HepG2 (cell line): ENCODE results near the gene MKNK1. TPM values are rescaled to one million over a fixed set of nuclear protein-coding genes. Genes with fewer than 3 reads are reported as not detected.

Source experiments
- ATAC-seq: fragments of 200-7000 bp; cut with Tn5 transposase; 3 replicates; pipeline ENCODE4 v1.9.1; 2020; ENCODE audit warnings: mild to moderate bottlenecking, moderate library complexity
- BruUV-seq: library from RNA; stranded (reverse); fragments of 400-500 nt; replicated peaks from 2 replicates; lab custom pipeline; 2021; lab: Mats Ljungman, UMichigan
- CTCF ChIA-PET: fragments of 300-600 bp; formaldehyde crosslinking; extraction: SDS; loops from one replicate; lab custom pipeline; 2021; ENCODE audit warnings: low total read pairs, inconsistent platforms, low intra/inter-chr PET ratio; lab: Yijun Ruan, JAX
- POLR2A ChIA-PET: fragments of 350-600 bp; sonication (Branson Sonifier 250); formaldehyde crosslinking; loops from one replicate; lab custom pipeline; 2020; ENCODE audit warnings: antibody characterized with exemption, inconsistent platforms; lab: Yijun Ruan, JAX
- DNase-seq: peaks from one replicate; pipeline ENCODE4 v3.0.0-alpha.2; 2015; ENCODE audit warnings: low spot score
- FAIRE-seq: peaks from 3 replicates; lab custom pipeline; 2011; peaks lifted over from hg19 to GRCh38; lab: Jason Lieb, UNC
- H2AFZ ChIP-seq: one replicate; pipeline ENCODE4 v1.6.1; 2011; ENCODE audit warnings: low read length, inconsistent platforms
- H3K27ac ChIP-seq: fragments of 300-600 bp; 3 replicates; pipeline ENCODE4 v1.8.0; 2011; ENCODE audit warnings: mixed run types, mild to moderate bottlenecking, mixed read lengths, low read length, inconsistent platforms; ENCODE audit not compliant: insufficient read depth; ENCODE audit errors: extremely low read length
- H3K27me3 ChIP-seq, 2 experiments: fragments of 200-600 bp in 1 of 2; 2 replicates in 1 of 2; 3 replicates in 1 of 2; pipeline versions ENCODE4 v1.6.0 to v1.8.0; 2011; ENCODE audit warnings: low read length in 2 of 2, mild to moderate bottlenecking in 2 of 2, moderate library complexity in 2 of 2, inconsistent platforms in 1 of 2; ENCODE audit not compliant: insufficient read depth in 2 of 2, control insufficient read depth in 1 of 2
- H3K36me3 ChIP-seq, 2 experiments: fragments of 200-600 bp in 1 of 2; replicated peaks in 1 of 2; 2 replicates in 1 of 2; 3 replicates in 1 of 2; pipeline versions ENCODE4 v1.5.1 to v1.8.0; 2011; ENCODE audit warnings: low read length in 2 of 2, inconsistent platforms in 1 of 2; ENCODE audit not compliant: insufficient read depth in 2 of 2, control insufficient read depth in 1 of 2
- H3K4me1 ChIP-seq: 2 replicates; pipeline ENCODE4 v1.5.1; 2012; ENCODE audit warnings: low read length, inconsistent platforms; ENCODE audit not compliant: insufficient read depth
- H3K4me2 ChIP-seq: 2 replicates; pipeline ENCODE4 v1.6.0; 2011; ENCODE audit warnings: low read depth, low read length, inconsistent platforms
- H3K4me3 ChIP-seq, 3 experiments: fragments of 200-600 bp in 1 of 3; sonication (generic), shearing (Covaris generic) in 1 of 3; replicated peaks in 1 of 3; 2 replicates each; pipeline ENCODE4 v1.5.1; 2011 to 2016; ENCODE audit warnings: low read length in 3 of 3, inconsistent platforms in 2 of 3, low read depth in 2 of 3, mild to moderate bottlenecking in 2 of 3, control low read depth in 1 of 3, mixed read lengths in 1 of 3; ENCODE audit not compliant: insufficient read depth in 1 of 3
- H3K79me2 ChIP-seq: one replicate; pipeline ENCODE4 v1.6.1; 2011; ENCODE audit warnings: low read length, inconsistent platforms; ENCODE audit not compliant: insufficient read depth
- H3K9ac ChIP-seq: 2 replicates; pipeline ENCODE4 v1.6.0; 2011; ENCODE audit warnings: mild to moderate bottlenecking, low read depth, low read length, inconsistent platforms; ENCODE audit not compliant: insufficient read depth
- H3K9me3 ChIP-seq: 2 replicates; pipeline ENCODE4 v1.5.1; 2012; ENCODE audit warnings: mild to moderate bottlenecking, low read length
- H4K20me1 ChIP-seq: 2 replicates; pipeline ENCODE4 v1.6.0; 2011; ENCODE audit warnings: inconsistent platforms, mild to moderate bottlenecking, low read length, moderate library complexity; ENCODE audit not compliant: insufficient read depth
- GTF3A ChIP-seq: sonication (generic); formaldehyde crosslinking; conservative IDR thresholded peaks from 2 replicates; pipeline ENCODE4 v1.4.0; 2020; ENCODE audit warnings: mild to moderate bottlenecking, missing genetic modification reagents
- HMGA1 ChIP-seq: sonication (generic); formaldehyde crosslinking; conservative IDR thresholded peaks from 2 replicates; pipeline ENCODE4 v1.4.0; 2020; ENCODE audit warnings: missing genetic modification reagents
- ISL2 ChIP-seq: sonication (generic); formaldehyde crosslinking; IDR thresholded peaks from 2 replicates; pipeline ENCODE4 v1.5.0; 2020; ENCODE audit warnings: missing genetic modification reagents
- KLF13 ChIP-seq: sonication (generic); formaldehyde crosslinking; IDR thresholded peaks from 2 replicates; pipeline ENCODE4 v1.4.0; 2020; ENCODE audit warnings: mild to moderate bottlenecking, missing genetic modification reagents
- MTF1 ChIP-seq: sonication (generic); formaldehyde crosslinking; IDR thresholded peaks from 2 replicates; pipeline ENCODE4 v1.5.0; 2020; ENCODE audit warnings: missing genetic modification reagents
- NFE2L2 ChIP-seq: fragments of 150-350 bp; IDR thresholded peaks from 2 replicates; pipeline ENCODE4 v1.6.1; 2014; ENCODE audit warnings: low read length
- RFXAP ChIP-seq: sonication (generic); formaldehyde crosslinking; IDR thresholded peaks from 2 replicates; pipeline ENCODE4 v1.4.0; 2020; ENCODE audit warnings: missing genetic modification reagents, borderline replicate concordance
- ZC3H4 ChIP-seq: sonication (generic); formaldehyde crosslinking; IDR thresholded peaks from 2 replicates; pipeline ENCODE4 v1.4.0; 2020; ENCODE audit warnings: missing genetic modification reagents, borderline replicate concordance
- ZNF121 ChIP-seq: sonication (generic); formaldehyde crosslinking; IDR thresholded peaks from 2 replicates; pipeline ENCODE4 v1.5.0; 2020; ENCODE audit warnings: mild to moderate bottlenecking, missing genetic modification reagents
- ZNF383 ChIP-seq: sonication (generic); formaldehyde crosslinking; IDR thresholded peaks from 2 replicates; pipeline ENCODE4 v1.4.0; 2020; ENCODE audit warnings: missing genetic modification reagents, mild to moderate bottlenecking, borderline replicate concordance
- ZNF607 ChIP-seq: sonication (generic); formaldehyde crosslinking; IDR thresholded peaks from 2 replicates; pipeline ENCODE4 v1.5.1; 2020; ENCODE audit warnings: missing genetic modification reagents, mild to moderate bottlenecking, borderline replicate concordance
- ZNF883 ChIP-seq: sonication (generic); formaldehyde crosslinking; IDR thresholded peaks from 2 replicates; pipeline ENCODE4 v1.5.1; 2020; ENCODE audit warnings: mild to moderate bottlenecking, missing genetic modification reagents; ENCODE audit errors: not compliant biosample characterization
- ZNF891 ChIP-seq: sonication (generic); formaldehyde crosslinking; IDR thresholded peaks from 2 replicates; pipeline ENCODE4 v1.5.0; 2020; ENCODE audit warnings: mild to moderate bottlenecking, missing genetic modification reagents
- WGBS: methylation state at CpG from one replicate; pipeline ENCODE4 v1.1.6; 2017; ENCODE audit warnings: low lambda C conversion rate; 5-methylcytosine and 5-hydroxymethylcytosine counted together
- in situ Hi-C: cut with HindIII; loops from 2 replicates; pipeline ENCODE4 v1.10.0; 2017; ENCODE audit warnings: low pct_unique_long_range_greater_than_20kb; ENCODE audit not compliant: extremely low pct_ligation_motif_present
- intact Hi-C: fragments of 100-400 bp; cut with micrococcal nuclease; formaldehyde crosslinking; loops from one replicate; pipeline ENCODE4 v1.10.0; 2022; ENCODE audit not compliant: unreplicated experiment
- polyA plus RNA-seq, 8 experiments: library from polyadenylated mRNA; depleted of rRNA in 3 of 8; stranded (reverse) in 7 of 8; unstranded in 1 of 8; fragments of >200 nt; fragmentation: Illumina TruSeq in 4 of 8; extraction: Trizol in 4 of 8; gene quantifications; 2 replicates each; pipeline versions ENCODE4 v1.2.1 to v1.2.3, GENCODE V29; 2011 to 2016; ENCODE audit warnings: low read depth in 4 of 8, missing spikeins in 1 of 8, mixed read lengths in 1 of 8; ENCODE audit not compliant: insufficient read depth in 1 of 8
- total RNA-seq, 5 experiments: library from RNA; depleted of rRNA; stranded (reverse); fragments of >200 nt; fragmentation: Illumina TruSeq; extraction: Trizol; gene quantifications; 2 replicates each; pipeline ENCODE4 v1.2.3, GENCODE V29; 2016; ENCODE audit warnings: low read depth in 1 of 5
- TF ChIP-seq, protein P1 (sequence below): sonication (generic); formaldehyde crosslinking; IDR thresholded peaks from 2 replicates; pipeline ENCODE4 v1.5.0; 2020; ENCODE audit warnings: mild to moderate bottlenecking, missing genetic modification reagents, borderline replicate concordance
- TF ChIP-seq, protein P2 (sequence below): sonication (generic); formaldehyde crosslinking; IDR thresholded peaks from 2 replicates; pipeline ENCODE4 v1.4.0; 2020; ENCODE audit warnings: missing genetic modification reagents
- TF ChIP-seq, protein P3 (sequence below): sonication (generic); formaldehyde crosslinking; IDR thresholded peaks from 2 replicates; pipeline ENCODE4 v1.4.0; 2020; ENCODE audit warnings: missing genetic modification reagents

The MKNK1 gene
- total and polyA plus RNA-seq, 2 of the 13 experiments (the other 11 are each of a cell fraction or from before 2014, with no cell fraction given), result 18.5 to 24.1 TPM

DNA sequence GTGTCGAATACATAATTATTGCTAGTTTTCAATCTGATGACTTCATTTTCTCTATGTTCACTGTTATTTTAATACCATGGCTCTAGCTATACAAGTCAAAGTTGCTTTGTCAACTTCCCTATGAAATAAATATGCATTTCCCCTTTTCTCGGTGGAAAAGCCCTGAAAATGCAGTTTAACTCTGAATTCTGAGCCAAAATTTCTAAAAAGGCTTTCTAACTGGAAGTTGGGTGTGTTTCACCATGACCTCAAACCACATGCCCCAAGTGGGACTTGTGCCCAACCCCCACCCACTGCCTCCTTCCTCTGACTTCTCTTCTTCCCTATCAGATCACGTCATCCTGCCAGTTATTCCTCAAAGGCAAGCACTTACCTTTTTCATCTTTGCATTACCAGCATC is 8.9 kb downstream of the MKNK1 start:
- H3K79me2 ChIP-seq, result no peaks in the 10 kb centered on the region
- ChIA-PET POLR2A (interaction anchor here (0.8 kb wide), 2 partner anchors 9 to 78 kb away, joined by 3 read pairs; partner anchors contain the start of gene MKNK1), CTCF (no interaction called here)
- in situ Hi-C loops, result no loop called here
- FAIRE-seq, result no peak
- intact Hi-C loops, result no loop called here
- peaks cover 7 to 36% of the 10 kb centered on the region in 2 experiments; a peak in 4 of 5 replicates for H3K36me3 ChIP-seq
- BruUV-seq, result no TSS peak
- H3K4me2 ChIP-seq, result no peak overlapping the region
- H3K27me3 ChIP-seq, result no peaks in the 10 kb centered on the region
- no peak for TF ChIP-seq ZNF383 (CRISPR knock-in tag)
- TF ChIP-seq NFE2L2, result no peak
- no peak for TF ChIP-seq ZC3H4 (CRISPR knock-in tag)
- TF ChIP-seq HMGA1 (CRISPR knock-in tag), result no peak
- TF ChIP-seq, protein P1, sequence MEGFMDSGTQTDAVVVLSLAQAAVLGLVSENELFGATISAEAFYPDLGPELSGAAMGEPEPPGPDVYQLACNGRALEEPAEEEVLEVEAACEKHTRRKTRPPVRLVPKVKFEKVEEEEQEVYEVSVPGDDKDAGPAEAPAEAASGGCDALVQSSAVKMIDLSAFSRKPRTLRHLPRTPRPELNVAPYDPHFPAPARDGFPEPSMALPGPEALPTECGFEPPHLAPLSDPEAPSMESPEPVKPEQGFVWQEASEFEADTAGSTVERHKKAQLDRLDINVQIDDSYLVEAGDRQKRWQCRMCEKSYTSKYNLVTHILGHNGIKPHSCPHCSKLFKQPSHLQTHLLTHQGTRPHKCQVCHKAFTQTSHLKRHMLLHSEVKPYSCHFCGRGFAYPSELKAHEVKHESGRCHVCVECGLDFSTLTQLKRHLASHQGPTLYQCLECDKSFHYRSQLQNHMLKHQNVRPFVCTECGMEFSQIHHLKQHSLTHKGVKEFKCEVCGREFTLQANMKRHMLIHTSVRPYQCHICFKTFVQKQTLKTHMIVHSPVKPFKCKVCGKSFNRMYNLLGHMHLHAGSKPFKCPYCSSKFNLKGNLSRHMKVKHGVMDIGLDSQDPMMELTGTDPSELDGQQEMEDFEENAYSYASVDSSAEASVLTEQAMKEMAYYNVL (CRISPR knock-in tag), result no peak
- no peak for TF ChIP-seq GTF3A (CRISPR knock-in tag)
- no peak for TF ChIP-seq MTF1 (CRISPR knock-in tag)
- TF ChIP-seq ZNF607 (CRISPR knock-in tag), result no peak
- TF ChIP-seq ISL2, result no peak
- TF ChIP-seq RFXAP, result no peak
- no peak for TF ChIP-seq KLF13 (CRISPR knock-in tag)
- TF ChIP-seq, protein P2, sequence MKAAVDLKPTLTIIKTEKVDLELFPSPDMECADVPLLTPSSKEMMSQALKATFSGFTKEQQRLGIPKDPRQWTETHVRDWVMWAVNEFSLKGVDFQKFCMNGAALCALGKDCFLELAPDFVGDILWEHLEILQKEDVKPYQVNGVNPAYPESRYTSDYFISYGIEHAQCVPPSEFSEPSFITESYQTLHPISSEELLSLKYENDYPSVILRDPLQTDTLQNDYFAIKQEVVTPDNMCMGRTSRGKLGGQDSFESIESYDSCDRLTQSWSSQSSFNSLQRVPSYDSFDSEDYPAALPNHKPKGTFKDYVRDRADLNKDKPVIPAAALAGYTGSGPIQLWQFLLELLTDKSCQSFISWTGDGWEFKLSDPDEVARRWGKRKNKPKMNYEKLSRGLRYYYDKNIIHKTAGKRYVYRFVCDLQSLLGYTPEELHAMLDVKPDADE (CRISPR knock-in tag), result no peak
- no peak for TF ChIP-seq ZNF121
- TF ChIP-seq ZNF883 (CRISPR knock-in tag), result no peak
- TF ChIP-seq ZNF891, result no peak
- TF ChIP-seq, protein P3, sequence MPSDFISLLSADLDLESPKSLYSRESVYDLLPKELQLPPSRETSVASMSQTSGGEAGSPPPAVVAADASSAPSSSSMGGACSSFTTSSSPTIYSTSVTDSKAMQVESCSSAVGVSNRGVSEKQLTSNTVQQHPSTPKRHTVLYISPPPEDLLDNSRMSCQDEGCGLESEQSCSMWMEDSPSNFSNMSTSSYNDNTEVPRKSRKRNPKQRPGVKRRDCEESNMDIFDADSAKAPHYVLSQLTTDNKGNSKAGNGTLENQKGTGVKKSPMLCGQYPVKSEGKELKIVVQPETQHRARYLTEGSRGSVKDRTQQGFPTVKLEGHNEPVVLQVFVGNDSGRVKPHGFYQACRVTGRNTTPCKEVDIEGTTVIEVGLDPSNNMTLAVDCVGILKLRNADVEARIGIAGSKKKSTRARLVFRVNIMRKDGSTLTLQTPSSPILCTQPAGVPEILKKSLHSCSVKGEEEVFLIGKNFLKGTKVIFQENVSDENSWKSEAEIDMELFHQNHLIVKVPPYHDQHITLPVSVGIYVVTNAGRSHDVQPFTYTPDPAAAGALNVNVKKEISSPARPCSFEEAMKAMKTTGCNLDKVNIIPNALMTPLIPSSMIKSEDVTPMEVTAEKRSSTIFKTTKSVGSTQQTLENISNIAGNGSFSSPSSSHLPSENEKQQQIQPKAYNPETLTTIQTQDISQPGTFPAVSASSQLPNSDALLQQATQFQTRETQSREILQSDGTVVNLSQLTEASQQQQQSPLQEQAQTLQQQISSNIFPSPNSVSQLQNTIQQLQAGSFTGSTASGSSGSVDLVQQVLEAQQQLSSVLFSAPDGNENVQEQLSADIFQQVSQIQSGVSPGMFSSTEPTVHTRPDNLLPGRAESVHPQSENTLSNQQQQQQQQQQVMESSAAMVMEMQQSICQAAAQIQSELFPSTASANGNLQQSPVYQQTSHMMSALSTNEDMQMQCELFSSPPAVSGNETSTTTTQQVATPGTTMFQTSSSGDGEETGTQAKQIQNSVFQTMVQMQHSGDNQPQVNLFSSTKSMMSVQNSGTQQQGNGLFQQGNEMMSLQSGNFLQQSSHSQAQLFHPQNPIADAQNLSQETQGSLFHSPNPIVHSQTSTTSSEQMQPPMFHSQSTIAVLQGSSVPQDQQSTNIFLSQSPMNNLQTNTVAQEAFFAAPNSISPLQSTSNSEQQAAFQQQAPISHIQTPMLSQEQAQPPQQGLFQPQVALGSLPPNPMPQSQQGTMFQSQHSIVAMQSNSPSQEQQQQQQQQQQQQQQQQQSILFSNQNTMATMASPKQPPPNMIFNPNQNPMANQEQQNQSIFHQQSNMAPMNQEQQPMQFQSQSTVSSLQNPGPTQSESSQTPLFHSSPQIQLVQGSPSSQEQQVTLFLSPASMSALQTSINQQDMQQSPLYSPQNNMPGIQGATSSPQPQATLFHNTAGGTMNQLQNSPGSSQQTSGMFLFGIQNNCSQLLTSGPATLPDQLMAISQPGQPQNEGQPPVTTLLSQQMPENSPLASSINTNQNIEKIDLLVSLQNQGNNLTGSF, result no peak
- no peak for ATAC-seq
- no peak overlapping the region for H3K4me3 ChIP-seq
- H2AFZ ChIP-seq, result no peak overlapping the region
- no peak overlapping the region for H3K27ac ChIP-seq
- H3K9me3 ChIP-seq, result no peaks in the 10 kb centered on the region
- DNase-seq, result no peak
- H4K20me1 ChIP-seq, result no peaks in the 10 kb centered on the region
- H3K9ac ChIP-seq, result no peak overlapping the region
- 0 out of 2 replicates have a peak, but pooled peaks cover 3% of the 10 kb centered on the region for H3K4me1 ChIP-seq
- WGBS, result 96% methylated on average over 3 of the region's 3 CpGs
